ENCODE results near the gene STK36.

STK36 gene

DNA sequence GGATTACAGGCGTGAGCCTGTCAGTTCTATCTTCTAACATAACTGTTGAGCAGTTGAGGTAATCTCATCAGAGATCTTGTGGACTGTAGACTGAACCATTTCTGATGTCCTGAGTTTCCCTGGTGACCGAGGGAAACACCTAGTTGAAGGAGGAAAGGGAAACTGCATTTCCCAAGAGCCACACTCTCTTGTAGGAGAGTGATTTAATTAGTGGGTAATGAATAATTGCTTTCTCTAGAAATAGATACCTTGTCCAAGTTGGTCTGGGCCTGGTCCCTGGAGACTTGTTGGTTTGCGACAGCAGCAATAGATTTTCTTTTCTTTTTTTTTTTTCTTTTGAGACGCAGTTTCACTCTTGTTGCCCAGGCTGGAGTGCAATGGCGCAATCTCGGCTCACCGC lies 46.2 kb downstream of the STK36 start:
- DNase-seq (ENCODE audit: low read depth in 3 of 3), result no peak

DNA sequence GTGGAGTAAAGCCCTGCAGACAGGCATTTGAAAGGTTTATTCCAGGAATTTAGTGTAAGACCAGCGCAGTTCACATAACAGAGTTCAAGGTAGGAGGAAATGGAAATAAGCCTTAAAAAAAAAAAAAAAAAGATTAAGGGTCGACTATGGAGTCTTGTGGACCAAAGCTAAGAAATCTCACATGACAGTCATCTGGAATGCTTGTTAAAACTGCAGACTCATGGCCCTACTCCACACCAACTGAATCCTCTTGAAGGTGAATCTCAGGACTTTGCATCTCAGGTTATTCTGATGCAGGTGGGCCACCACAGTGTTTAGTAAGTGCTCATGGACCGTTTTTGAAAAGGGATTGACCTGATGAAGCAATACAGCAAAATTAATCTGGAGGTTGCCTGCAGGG lies 47.6 kb downstream of the STK36 start:
- no peak for DNase-seq (ENCODE audit: low read depth in 3 of 3)

DNA sequence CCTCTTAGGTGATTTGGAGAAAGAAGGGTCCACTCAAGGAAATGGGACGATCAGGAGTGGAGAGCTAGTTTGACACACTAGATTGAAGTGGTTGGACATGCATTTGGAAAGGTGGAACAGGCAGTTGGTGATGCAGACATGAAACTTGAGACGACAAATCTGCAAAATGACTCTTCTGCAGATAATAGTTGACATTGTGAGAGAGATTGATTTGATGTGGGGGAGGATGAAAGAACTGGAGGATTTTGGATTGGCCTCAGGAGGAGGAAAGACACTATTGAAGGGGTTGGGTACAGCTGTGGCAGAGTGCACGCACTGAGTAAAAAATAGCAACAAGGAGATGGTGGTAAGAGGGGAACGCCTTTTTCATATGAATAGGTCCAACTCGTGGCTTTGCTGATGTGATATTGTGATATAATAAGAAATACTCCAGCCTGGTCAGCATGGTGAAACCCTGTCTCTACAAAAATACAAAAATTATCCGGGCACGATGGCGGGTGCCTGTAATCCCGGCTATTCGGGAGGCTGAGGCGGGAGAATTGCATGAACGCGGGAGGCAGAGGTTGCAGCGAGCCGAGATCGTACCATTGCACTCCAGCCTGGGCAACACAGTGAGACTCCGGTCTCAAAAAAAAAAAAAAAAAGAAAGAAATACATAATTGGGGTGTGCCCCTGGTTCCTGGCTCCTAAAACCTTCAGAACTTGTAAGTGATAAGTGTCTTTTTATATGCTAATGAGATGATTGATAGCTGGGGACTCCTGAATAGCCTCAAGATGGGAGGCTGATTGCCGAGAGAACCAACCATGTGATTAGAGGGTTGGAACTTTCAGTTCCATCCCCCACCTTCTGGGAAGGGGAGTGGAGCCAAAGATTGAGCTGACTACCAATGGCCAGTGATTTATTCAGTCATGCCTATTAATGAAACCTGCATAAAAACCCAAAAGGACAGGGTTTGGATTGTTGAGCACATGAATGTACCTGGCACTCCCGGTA lies 48.5 kb downstream of the STK36 start:
- no peak for DNase-seq (ENCODE audit: low read depth in 3 of 3)

DNA sequence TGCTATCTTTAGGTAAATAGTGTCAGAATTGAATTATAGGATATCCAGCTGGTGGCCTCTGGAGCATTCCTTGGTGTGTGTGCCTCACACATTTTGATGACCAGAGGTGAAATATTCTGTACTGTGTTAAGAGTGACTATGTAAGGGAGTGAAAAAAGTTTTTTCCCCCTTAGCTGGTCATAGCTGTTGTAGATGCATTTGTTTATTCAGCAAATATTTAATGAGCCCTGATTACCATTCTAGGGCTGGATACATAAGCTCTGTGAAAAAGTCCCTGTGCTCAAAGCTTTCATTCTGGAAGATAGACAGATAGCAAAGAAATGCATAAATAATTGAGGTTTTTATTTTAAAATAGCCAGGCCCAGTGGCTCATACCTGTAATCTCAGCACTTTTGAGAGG lies 49.6 kb downstream of the STK36 start:
- no peak for DNase-seq (ENCODE audit: low read depth in 3 of 3)

DNA sequence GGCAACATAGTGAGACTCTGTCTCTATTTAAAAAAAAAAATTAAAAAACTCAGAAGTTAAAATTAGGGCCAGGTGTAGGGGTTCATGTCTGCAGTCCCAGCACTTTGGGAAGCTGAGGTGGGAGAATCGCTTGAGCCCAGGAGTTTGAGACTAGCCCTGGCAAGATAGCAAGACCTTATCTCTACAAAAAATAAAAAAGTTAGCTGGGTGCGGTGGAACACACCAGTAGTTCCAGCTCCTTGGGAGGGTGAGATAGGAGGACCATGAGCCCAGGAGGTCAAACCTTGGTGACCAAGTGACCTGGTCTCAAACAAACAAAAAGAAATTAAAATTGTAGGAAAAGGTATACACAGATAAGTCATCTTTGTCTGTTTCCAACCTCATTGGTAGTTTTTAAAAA lies 50.0 kb downstream of the STK36 start:
- DNase-seq (ENCODE audit: low read depth in 3 of 3), result no peak

DNA sequence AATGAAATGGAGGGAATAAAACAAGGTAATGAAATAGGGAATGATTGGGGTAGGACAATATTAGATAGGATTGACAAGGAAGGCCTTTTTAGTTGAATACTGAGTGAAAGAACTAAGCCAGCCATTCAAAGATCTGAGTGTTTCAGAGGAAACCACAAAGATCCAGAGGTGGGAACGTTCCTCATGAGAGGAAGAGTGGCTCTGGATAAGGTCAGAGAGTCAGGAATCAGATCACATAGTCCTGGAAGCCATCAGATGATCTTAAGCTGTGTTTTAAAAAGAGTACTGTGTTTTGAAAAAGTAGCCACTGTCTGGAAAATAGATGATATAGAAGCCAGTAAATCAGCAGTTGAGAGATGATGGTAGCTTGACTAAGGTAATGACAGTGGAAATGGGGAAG lies 50.5 kb downstream of the STK36 start:
- no peak for DNase-seq (ENCODE audit: low read depth in 3 of 3)

DNA sequence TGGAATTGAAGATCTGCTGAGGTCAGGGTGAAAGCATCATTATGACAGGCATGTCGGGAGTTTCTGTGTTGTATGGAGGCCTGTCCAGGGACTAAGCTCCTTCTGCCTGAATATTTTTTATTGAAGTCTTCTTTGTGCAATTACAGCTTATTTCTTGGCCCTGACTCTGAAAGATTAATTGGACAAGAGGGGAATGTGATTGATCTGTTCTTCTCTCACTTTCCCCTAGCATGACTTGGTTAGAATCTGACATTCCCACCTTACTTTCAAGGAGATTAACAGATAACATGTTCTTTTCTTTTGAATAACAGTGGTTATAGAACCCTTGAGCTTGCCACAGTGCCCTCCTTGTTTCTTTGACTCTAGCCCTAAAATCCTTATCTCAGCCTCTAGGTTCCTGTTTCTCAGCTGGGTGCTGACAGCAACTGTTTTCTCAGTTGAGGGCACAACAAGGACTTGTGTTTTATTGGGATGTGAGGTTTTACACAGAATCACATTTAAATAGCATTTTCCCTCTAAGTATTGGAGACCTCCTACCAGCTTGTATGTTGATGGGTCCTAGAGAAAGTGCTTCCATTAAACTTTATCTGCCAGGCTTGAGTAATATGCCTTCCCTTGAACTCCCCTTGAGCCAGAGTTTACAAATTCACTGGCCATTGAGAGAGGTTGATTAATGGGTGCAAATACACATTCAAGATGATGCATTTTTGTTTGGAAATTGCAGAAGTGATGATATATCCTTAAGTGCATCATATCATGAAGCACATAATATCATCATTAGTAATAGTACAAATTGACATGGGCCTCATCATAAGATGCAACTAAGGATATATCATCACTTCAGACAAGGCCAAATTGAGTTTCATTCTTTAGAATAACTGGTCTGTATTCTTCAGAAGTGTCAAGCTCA lies 51.2 kb downstream of the STK36 start:
- no peak for DNase-seq (ENCODE audit: low read depth in 3 of 3)

DNA sequence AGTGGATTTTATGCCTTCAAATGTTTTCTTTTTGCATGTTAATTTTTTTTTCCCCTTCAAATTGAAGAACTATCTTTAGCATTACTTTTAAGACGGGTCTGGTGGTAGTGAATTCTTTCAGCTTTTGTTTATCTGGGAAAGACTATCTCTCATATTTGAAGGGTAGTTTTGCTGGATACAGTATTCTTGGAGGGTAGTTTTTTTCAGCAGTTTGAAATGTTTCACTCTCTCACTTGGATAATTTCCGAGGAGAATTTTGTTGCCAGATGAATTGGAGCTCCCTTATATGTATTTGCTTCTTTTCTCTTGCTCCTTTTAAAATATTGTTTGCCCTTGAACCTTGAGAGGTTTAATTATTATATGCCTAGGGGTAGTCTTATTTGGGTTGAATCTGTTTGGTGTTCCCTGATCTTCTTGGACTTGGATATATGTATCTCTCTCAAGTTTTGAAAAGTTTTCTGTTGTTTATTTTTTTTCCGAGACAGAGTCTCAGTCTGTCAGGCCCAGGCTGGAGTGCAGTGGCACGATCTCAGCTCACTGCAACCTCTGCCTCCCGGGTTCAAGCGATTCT lies 54.2 kb downstream of the STK36 start:
- DNase-seq (ENCODE audit: low read depth in 3 of 3), result no peak

DNA sequence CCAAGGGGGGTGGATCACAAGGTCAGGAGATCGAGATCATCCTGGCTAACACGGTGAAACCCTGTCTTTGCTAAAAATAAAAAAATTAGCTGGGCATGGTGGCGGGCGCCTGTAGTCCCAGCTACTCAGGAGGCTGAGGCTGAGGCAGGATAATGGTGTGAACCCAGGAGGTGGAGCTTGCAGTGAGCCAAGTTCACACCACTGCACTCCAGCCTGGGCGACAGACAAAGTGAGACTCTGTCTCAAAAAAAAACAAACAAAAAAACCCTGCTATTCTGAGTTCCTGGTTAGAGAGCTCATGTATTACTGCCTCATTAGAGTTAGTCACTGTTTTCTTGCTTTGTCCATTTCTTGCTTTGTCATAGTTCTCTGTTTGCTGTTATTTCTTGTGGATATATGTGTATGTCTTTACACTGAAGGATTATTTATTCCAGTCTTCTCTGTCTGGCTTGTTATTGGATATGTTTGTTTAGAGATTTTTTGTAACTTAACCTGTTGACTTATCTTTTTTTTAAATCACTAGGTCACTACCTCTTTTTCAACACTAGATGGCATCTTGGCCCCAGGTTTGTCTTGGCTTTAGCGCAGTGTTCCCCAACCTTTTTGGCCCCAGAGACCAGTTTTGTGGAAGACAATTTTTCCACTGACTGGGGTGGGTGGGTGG lies 55.7 kb downstream of the STK36 start:
- DNase-seq (ENCODE audit: low read depth in 3 of 3), result no peak

DNA sequence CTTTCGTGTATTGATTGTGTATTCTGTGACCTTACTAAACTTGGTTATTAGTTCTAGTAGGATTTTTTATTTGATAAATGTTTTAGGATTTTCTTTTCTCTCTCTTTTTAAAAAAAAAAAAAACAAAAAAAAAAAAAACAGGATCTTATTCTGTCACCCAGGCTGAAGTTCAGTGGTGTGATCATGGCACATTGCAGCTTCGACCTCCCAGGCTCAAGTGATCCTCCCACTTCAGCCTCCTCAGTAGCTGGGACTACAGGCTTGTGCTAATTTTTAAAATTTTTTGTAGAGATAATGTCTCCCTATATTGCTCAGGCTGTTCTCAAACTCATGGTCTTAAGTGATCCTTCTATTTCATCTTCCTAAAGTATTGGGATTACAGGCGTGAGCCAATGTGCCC lies 57.8 kb downstream of the STK36 start:
- DNase-seq (ENCODE audit: low read depth in 3 of 3), result no peak

DNA sequence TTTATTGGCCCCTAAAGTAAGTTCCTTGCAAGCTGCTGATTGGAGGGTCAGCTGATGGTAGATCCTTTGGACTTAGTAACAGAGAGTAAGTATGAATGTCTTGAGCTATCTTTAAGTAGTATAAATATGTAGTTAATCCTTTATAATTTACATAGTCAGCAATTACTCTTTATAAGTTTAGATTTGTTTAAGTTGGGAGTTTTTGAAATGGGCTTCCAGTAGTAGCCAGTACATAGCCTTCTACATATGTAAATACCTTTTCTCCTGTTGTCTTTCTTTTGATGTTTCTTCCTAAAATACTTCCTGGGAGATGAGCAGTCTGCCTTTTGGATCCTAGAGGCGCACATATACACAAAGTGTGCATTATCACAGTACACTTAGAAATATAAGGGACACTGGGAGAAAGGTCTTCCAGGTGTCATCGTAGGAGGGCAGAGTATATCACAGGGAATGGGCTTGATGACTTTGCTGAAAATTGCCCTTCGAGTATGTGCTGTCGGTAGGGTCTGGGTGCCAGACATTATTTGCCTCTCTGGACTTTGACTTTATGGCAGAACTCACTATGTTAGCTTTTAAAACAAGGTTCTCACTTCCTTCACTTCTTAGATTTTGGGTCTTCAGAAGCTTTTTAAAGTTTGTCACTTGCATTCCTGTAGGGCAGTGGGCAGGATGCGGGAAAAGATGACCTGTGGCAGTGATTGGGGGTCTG lies 60.3 kb downstream of the STK36 start:
- DNase-seq (ENCODE audit: low read depth in 3 of 3), result no peak

DNA sequence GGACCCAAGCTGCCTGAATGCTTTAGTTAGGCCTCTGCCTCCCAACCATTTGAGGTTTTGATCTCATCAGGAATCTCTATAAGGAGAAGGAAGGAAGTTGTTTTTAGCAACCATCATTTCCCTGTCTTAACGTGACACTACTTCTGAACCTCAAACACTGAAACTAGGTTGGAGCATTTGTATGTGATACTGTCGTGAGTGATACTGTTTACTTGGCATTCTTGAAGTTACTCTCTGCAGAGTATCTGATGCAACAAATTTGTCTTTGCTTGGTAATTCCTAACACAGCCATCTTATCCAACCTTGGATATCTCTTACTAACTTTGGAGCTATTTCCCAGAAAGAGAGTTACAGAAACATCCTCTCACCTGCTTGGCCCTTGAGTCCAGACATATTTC lies 60.9 kb downstream of the STK36 start:
- no peak for DNase-seq (ENCODE audit: low read depth in 3 of 3)

DNA sequence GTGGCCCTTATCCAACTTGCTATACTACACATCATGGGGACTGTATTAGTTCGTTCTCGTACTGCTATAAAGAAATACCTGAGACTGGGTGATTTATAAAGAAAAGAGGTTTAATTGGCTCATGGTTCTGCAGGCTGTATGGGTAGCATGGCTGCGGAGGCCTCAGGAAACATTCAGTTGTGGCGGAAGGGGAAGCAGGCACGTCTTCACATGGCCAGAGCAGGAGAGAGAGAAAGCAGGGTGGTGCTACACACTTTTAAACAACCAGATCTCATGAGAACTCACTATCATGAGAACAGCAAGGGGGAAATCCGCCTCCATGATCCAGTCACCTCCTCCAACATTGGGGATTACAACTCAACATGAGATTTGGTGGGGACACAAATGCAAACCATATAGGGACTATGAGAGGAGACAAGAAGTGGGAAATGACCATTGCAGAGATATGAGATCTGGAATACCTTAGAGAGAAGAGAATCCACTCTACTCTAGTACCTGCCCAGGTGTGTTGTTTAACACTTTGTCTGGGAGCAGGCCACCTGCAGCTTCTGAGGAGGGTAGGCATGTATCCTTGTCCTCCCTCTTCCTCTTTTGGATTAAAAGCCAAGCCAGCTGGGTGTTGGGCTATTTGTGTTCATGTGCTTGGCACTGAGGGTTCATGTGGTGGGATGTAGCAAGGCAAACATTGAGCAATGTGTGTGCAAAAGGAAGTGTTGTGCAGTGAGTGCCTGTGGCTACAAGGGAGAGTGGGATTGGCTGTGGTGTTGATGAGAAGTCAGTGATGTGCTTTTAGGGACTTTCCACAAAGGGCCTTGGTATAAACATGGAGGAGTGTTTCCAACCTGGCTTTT lies 61.5 kb downstream of the STK36 start:
- no peak for DNase-seq (ENCODE audit: low read depth in 3 of 3)

DNA sequence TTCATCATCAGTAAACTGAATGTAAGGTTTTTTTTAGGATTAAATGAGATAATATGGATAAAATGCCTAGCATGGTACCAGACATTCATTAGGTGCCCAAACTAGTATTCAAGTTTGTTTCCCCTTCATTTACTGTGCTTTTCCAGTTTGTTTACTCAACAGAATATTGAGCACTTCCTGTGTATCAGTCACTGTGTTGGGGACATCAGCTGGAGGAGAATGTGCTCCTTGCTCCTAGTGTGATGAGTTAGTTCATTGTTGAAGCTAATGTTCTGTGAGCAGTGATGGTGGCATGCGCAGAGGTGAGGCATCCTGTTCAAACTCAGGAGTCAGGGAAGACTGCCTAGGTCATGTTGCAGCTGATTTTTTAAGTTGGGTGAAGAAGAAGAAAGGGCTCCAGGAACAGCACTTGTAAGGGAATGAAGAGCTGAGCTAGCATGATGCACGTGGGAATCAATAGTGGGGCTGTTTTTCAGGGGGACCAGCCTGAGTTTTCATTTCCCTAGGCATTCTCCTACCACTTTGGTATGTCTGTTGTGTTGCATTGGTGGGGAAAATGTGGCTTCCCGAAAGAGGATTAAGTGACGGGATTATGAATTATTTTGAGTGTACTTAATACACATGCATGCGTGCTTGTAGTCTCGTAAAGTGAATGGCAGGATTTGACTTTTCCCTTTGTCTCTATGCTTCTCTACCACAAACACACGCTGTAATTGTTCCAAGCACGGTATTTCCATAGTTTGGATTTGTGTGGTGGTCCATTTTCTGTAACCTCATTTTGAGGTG lies 62.5 kb downstream of the STK36 start:
- no peak for DNase-seq (ENCODE audit: low read depth in 3 of 3)

DNA sequence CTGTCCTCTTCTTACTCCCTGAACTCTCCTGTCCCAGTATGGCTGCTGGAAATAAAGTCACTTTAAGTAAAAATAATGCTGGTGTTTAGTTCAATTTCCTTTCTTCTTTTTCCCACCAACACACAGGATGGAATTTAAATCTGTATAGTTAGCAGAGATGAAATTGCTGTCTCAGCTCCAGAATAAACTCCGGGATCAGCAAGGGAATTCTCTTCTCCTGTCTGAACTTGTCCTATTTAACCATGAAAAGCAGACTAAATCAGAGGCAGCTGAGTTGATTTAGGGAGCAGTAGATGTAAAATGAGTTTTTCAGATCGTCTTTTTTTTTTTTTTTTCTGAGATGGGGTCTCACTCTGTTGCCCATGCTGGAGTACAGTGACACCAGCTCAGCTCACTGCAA lies 64.6 kb downstream of the STK36 start:
- no peak for DNase-seq (ENCODE audit: low read depth in 3 of 3)

DNA sequence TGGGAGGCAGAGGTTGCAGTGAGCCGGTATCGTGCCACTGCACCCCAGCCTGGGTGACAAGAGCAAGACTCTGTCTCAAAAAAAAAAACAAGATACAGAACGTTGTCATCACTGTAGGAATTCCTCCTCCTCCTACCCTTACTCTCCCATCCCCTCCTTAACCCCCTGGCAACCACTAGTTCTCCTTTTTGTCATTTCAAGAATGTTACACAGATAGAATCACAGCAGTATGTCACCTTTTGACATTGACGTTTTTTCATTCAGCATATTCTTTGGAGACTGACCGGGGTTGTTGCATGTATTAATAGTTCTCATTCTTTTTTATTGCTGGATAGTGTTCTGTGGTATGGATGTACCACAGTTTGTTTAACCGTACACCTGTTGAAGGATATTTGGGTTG lies 71.2 kb downstream of the STK36 start:
- no peak for DNase-seq (ENCODE audit: low read depth in 3 of 3)

DNA sequence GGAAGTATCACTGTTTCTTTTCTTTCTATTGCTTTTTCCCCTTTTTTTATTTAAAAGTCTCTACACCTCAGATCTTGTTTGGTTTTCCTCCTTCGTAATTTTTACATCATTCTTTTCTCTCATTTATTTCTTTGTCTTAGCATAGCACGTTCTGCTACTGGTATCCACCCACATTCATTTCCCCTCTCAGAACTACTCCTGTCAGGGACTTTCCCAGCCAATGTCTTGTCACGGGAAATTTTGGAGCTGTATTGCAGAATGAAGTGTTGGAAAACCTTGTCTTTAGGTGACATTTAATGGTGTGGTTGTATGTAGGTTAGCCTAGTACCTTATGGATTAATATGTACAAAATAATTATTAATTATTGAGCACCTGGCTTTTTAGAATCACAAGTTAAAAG lies 72.7 kb downstream of the STK36 start:
- DNase-seq (ENCODE audit: low read depth in 3 of 3), result no peak

DNA sequence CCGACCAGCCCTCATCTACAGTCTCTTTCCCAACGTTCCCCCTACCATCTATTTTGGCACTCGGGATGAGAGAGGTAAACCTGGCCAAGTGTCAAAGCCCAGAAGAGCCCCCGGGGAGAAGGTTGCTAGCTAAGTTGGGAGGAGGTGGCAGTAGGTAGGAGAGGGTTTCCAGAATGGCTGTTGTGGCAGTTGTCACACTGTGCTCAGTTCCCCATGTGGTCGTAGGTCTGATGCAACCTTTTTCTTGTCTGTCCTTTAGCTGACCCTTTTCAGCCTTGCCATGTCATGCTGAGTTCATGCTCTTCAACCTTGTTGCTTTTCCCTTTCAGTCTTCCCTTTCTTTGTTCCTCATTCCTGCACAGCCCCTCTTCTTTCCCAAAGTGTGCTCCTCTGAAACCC lies 73.3 kb downstream of the STK36 start:
- no peak for DNase-seq (ENCODE audit: low read depth in 3 of 3)

All from stimulated activated CD4-positive, alpha-beta T cell treated with anti-CD3 and anti-CD28 coated beads, TNF-alpha, amount 100 ng/mL, for 48 hours (primary cell).